GM19025 (cell line): ENCODE measurements around the gene KRTAP13-3.

Source experiments
- ATAC-seq: cut with Tn5 transposase; IDR thresholded peaks from one replicate; pipeline ENCODE4 v1.9.1; 2021; ENCODE audit warnings: mild to moderate bottlenecking, low read depth, moderate library complexity; ENCODE audit not compliant: unreplicated experiment

Gene KRTAP13-3, protein sequence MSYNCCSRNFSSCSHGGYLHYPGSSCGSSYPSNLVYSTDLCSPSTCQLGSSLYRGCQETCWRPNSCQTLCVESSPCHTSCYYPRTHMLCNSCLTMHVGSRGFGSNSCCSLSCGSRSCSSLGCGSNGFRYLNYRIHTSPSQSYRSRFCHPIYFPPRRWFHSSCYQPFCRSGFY

DNA sequence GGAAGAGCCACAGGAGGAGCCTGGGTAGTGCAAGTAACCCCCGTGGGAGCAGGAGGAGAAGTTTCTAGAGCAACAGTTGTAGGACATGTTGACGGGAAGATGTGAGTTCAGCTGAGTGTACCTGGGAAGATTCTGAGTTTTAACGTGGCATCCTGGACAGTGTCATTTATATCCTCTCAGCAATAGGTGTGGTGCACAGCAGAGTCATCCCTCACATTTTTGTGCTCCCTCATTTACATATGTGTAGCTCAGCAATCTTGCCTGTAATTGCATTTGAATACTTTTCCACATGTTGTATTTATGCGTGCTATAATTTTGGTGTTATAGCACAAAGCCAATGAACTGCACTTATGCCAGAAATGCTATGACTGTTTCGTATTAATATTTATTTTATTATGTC lies at the start of gene KRTAP13-3:
Gene KRTAP13-3, minus strand, starts transcription at position 101 of the 400 bp plus-strand sequence. Its CDS starts 14 bp downstream, at position 87.
- ATAC-seq = no peak

DNA sequence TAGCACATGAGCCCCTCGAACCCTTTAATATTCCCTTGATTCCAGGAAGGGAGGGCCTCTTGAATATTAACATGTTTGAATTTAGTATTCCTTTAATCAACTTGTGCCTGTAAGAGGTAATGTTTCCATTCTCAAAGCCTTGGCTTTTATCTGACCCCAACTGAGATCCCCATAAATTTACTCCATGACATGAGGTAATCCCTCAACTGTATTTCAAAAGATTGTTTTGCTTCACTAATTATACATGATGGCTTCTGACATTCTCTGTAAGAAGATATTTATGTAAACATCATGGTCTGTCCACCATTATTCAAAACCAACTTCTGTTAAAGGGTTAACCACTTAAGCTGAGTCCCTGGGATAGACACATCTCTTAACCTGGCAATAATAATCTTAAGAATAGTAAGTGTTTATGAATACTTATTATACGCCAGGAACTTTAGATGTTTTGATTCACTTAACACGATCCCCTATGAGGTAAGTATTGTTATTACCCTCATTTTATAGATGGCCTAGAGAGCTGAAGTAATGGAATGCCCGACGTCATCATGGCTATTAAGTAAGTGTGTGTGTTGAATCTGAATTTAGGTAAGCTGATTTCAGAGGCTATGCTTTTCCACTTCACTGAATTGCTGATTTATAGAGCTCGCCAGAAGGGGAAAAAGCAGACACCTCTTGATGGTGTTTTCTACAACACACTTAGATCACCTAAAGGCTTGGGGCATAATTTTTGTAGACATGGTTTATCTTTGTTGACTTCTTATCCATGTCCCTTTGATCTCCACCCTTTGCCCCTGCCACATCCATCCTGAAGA lies 43.4 kb upstream of the KRTAP13-3 start:
- no peak for ATAC-seq

DNA sequence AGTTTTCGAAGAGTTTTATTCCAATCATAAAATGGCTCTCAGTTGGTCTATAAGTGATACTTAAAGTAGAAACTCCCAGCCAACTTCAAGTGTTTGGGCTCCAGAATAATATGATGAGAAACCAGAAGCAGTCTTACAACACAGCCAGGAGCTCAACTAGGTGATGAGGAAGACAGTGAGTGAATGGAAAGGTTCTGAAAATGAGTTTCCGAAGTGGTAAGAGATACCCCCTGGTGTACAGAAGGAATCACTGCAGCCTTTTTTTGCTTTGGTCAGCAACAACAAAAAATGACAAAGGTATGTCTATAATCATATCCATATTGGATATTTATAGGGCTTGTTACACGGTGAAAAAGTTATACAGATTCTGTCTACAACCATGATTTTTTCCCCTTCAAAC lies 38.0 kb upstream of the KRTAP13-3 start:
- ATAC-seq = no peak

DNA sequence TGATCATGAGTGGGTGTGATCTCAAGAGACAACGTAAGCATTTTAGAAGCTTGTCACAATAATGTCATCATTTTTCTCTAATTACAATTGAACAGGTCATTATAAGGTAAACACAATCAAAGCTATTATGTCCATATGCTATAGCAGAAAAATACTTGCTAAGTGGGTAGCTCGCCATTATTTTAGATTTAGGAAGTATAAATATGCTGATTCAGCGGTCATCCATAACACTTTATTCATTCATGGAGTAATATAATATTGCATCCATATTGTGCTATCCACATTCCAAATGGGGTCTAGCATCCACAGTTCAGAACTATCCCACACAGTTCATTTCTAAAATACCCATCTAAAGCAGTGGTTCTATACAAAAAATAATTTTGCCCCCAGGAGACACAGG lies 22.8 kb upstream of the KRTAP13-3 start:
- no peak for ATAC-seq

DNA sequence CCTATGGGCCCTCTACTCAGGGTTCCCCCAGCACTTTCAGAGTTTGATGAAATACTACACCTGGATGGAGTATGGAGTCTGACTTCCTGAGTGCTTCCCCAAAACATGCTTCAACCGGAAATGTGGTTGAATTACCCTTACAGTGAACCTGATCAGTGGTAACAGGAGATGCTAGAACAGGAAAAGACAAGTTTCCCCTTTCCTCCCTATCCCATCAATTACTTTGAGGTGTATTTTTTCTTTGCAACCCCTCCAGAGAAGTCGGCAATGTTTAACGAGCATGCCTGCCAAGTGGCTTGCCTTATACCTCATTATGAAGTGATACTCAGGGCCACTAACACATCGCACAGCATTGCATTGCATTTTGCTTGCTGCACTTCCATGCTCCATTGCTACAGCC lies 21.3 kb upstream of the KRTAP13-3 start:
- ATAC-seq = no peak

DNA sequence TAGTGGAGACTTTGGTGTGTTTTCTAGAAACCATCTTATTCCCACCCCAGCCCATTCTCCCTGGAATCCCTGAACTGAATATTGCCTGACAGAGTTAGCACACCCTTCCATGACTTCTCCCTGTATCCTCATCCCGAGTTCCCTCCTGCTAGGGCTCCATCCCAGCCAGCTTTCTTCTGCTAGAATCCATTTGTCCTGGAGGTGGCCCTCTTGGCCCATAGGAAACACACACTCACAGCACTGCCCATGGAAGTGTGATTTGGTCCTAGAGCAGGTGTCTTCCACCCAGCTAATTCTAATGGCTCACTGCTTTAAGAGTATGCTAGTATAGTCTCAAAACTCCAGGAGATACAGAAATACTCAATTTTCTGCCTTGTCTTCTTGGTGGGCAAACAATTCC lies 18.5 kb upstream of the KRTAP13-3 start:
- ATAC-seq = no peak

DNA sequence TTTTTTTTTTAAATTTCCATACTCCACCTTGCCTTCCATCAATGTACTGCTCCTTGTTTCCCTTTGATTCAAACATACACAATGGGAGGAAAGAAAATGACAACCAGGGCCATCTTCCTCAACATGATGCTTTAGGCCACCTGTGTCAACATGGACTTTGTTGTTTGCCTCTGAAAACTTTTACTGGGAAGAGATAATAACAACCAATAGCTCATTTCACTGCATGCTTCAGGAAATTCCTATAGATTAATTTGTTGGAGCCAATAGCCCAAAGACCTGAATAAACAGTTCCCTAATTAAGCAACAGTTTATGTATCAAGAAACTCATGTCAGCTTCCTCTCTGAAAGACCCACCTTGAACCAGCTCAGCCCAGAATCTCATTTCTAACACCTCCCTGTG lies 17.5 kb upstream of the KRTAP13-3 start:
- no peak for ATAC-seq

DNA sequence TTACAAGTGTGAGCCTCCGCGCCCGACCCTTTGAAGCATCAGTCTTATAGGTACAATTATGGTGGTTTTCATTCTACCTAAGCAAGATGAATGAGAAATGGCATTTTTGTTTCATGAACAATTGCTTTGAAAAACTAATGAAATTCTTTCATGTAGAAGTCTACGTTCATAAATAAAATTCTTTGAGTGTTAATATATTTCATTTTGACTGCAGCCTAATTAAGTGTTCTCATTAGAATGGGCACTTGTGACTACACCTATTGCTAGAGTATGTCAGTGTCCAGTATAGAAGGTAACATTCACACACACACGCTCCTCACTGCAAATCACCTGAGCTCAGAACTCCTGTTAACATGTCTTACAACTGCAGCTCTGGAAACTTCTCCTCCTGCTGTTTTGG lies 14.2 kb upstream of the KRTAP13-3 start, which contains the start of gene KRTAP15-1:
Gene KRTAP15-1, plus strand, starts transcription at position 301 of the 400 bp plus-strand sequence. Its CDS starts 53 bp downstream, at position 354.
- no peak for ATAC-seq

DNA sequence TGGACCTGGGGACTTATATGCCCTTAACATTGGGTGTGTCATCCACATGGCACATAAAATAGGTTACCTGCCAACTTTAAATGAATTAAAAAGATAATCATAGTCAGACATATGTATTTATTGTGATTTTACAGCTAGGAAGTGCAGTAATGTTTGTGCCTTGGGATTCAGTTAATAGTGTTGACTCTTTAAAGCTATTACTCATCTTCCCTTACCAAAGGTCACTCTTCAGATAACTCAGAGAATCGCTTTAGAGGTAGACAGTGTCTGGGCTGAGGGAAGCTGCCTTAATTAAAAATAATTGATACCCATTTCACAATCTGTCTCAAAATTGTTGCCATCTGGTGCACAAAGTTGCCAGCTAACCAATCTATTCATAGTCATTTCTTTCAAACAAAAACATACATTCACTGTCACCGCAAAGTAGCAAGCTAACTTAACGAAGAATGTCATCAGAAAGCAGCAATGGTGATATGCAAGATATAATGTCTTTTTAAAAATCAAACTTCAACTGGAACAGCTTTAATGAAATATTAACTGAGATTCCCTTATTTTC lies 11.4 kb upstream of the KRTAP13-3 start:
- no peak for ATAC-seq

DNA sequence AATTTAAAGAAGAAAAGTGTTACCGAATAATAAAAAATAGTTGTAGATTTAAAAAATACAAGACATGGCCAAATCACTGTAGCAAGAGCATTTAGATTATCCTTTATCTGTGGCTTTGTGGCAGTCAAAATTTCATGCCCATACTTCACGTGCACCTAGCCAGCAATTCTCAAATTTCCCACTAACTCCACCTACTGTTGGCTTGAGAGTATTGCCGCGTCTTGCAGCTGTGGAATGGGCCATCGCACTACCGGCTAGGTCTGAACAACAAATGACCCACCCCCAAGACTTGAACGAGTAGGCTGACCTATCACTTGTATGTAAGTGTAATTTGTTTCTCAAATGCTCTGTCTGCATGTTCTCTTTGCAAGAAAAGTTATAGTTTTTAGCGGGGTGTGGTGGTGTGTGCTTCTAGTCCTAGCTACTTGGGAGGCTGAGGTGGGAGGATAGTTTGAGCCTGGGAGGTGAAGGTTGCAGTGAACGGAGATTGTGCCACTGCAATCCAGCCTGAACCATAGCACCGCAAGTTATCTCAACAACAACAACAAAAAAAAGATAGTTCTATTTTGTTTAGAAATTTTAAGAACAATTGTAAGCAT lies 8.4 kb upstream of the KRTAP13-3 start:
- ATAC-seq = no peak

DNA sequence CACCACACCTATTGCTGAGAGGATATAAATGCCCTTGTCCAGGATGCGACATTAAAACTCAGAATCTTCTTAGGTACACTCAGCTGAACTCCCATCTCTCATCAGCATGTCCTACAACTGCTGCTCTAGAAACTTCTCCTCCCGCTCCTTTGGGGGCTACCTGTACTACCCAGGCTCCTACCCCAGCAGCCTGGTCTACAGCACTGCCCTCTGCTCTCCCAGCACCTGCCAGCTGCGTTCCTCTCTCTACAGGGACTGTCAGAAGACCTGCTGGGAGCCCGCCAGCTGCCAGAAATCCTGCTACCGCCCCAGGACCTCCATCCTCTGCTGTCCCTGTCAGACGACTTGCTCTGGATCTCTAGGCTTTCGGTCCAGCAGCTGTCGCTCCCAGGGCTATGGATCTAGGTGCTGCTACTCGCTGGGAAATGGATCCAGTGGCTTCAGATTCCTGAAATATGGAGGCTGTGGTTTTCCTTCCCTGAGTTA lies 4.5 kb upstream of the KRTAP13-3 start, which contains the start of gene KRTAP13-4:
Gene KRTAP13-4, plus strand, starts transcription at position 51 of the 486 bp plus-strand sequence. Its CDS starts 56 bp downstream, at position 107.
- ATAC-seq = no peak

DNA sequence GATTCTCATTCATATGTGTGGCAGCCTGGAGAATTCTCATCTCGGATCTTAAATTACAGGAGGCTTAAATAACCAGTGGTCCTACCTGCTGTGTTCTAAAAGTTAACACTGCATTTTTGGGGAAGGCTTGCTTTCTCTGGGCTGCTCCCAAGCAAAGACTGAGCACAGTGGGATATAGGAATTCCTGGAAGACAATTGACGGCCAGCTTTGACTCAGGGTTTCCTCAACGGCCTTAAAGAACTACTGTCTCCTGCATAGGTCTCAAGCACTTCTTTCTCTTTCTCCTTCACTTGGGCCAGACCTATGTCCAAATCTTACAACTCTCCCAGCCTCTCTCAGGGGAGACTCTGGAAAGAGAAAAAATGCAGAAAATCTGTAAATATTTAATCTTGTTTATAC lies 1.0 kb upstream of the KRTAP13-3 start:
- no peak for ATAC-seq

DNA sequence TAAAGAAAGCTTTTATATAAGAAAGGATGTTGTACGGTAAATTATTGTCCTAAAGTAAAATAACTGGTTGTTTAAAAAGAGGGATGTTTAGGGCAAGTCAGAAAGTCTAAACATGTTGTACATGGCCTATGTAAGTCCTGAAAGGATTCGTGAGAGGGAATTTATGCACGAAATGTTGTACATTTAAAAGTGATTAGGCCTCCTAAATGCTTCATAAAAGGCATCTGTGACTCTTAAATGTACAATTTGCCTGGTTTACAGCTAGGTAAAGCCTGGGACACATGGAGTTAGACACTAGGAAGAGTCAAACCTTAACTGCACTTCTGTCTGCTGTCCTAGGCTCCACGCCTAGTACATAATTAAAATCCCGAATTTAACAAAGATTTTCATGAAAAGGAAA lies 9.7 kb downstream of the KRTAP13-3 start:
- ATAC-seq = no peak

DNA sequence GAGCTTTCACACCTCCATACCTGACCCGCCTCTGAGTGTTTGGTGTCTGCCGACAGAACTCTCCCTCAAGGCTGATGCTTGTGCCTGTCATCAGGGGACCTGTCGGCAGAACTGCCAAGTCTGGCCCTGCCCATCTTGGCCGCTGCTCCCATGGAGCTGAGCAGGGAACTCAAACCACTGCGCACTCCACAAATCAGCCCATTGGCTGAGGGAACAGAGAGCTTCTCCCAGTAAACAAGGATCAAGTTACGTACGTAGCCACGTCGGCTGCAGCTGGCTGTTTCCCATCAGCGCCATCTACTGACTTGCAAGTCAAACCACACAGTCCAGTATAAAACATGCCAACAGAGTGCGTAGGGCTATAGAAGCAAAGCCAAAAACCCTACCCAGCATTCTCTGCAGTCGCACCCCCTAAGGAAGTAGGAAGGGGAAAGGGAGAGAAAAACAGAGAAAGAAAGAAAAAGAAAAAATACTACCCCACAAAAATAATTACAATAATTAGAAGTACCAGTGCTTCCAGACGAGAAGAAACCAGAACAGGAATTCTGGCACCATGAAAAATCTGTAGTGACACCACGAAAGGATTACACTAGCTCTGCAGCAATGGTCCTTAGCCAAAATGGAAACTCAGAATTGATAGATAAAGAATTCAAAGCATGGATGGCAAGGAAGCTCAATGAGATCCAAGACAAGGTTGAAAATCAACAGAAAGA lies 16.8 kb downstream of the KRTAP13-3 start:
- ATAC-seq = no peak

DNA sequence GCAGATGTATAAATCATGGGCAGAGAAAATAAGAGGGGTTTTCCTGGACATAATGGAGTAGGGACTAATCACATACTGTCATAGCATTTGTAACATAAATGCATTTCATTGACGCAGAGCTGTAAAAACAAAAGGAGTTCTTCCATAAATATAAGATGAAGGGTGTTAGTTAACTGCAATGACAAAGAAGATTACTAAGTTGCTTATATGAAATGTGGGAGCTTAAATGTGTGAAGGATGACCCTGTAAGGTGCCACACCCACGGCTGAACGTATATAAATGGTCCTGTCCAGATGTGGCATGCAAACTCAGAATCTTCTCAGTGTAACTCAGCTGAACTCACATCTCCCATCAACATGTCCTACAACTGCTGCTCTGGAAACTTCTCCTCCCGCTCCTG lies 30.0 kb downstream of the KRTAP13-3 start, which contains the start of gene KRTAP13-1:
Gene KRTAP13-1, plus strand, starts transcription at position 301 of the 400 bp plus-strand sequence. Its CDS starts 56 bp downstream, at position 357.
- ATAC-seq = no peak

DNA sequence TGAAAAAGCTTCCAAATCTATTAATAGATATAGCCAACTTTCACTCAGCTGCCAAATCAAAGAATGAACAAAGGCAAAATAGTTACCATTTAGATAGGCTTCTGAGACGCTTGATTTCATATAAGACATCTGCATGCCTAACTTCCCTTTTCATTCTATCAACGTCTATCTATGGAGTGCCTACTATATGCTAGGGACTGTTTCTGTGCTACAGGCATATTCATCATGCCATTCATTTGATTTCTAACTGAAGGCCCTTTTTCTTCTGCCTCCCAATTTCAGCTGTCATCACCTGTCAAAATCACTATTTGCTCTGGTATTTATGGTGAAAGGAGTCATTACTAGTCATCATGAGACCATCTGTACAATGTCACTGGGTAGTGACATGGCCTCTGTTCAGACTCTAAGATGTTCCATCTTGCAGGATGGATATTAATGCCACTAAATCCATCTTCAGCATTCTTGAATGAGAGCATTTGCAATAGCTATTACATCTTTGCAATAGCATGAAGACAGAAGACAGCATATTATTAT lies 34.2 kb downstream of the KRTAP13-3 start:
- ATAC-seq = no peak

DNA sequence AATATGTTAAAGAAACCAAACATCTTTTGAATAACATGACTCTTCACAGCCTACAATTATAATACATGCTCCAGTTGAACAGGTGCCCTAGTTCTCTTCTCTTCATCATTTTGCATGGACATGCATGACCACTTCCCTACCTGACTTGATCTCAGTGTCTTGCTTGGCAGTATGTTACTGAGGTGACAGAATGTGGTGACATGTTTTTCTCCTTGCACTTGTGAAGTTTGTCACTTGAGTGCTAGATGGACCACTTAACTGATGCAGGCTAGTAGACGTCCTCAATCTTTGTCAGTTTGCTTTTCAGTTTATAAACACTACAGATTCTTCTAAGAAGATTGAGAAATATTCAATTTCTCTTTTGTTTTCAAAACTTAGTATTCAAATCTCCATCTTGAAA lies 43.5 kb downstream of the KRTAP13-3 start:
- no peak for ATAC-seq
